Measurements from ENCODE around the gene C2orf66. TPM values are rescaled to one million over a fixed set of nuclear protein-coding genes. Genes with fewer than 3 reads are reported as not detected.
A peak's percentile ranks its signal among the peaks of the same experiment; 100 is the strongest.

C2orf66 gene
- polyA plus RNA-seq, 6 donors from 2014 or later: not detected

- no peak overlapping the region for H3K27ac Mint-ChIP-seq
- ATAC-seq (ENCODE audit: low read depth in 2 of 2): no peak
- H3K9me3 Mint-ChIP-seq: peaks cover 0 to 4% (median 0%) of the 10 kb centered on the region in 7 donors
- peaks cover 37 to 47% (median 37%) of the 10 kb centered on the region in 3 donors for H3K27me3 Mint-ChIP-seq
- H3K4me3 Mint-ChIP-seq: no peak overlapping the region
- no peaks in the 10 kb centered on the region for H3K36me3 Mint-ChIP-seq
- no peaks in the 10 kb centered on the region for H3K4me1 Mint-ChIP-seq
- no peak for DNase-seq
Measured at GRCh38 chr2:196808083-196808665, 981 bp downstream of the C2orf66 start.

- H3K27me3 Mint-ChIP-seq: peaks cover 18 to 28% (median 24%) of the 10 kb centered on the region in 3 donors
- DNase-seq: no peak
- H3K9me3 Mint-ChIP-seq: peaks cover 0 to 2% (median 0%) of the 10 kb centered on the region in 7 donors
- H3K4me3 Mint-ChIP-seq: no peak overlapping the region
- ATAC-seq (ENCODE audit: low read depth in 2 of 2): no peak
- no peak overlapping the region for H3K27ac Mint-ChIP-seq
- peaks cover 6 to 11% (median 7%) of the 10 kb centered on the region in 3 donors for H3K4me1 Mint-ChIP-seq
- H3K36me3 Mint-ChIP-seq: no peaks in the 10 kb centered on the region
Measured at GRCh38 chr2:196804381-196804780, 4.8 kb downstream of the C2orf66 start.

GRCh38 chr2:196802401-196802800 is 6.8 kb downstream of the C2orf66 start:
- Mint-ChIP-seq H3K36me3 (peaks cover 0 to under 1% of the 10 kb centered on the region in 2 donors), H3K27ac (no peak overlapping the region), H3K27me3 (peaks cover 10 to 18% (median 15%) of the 10 kb centered on the region in 3 donors), H3K4me3 (peak overlapping the region in 1 of 8 donors; percentile 29), H3K4me1 (peaks cover 7 to 18% (median 11%) of the 10 kb centered on the region in 3 donors), H3K9me3 (peaks cover 0 to 2% (median 0%) of the 10 kb centered on the region in 7 donors)
- ATAC-seq (ENCODE audit: low read depth in 2 of 2) (no peak), DNase-seq (no peak)

- H3K4me1 Mint-ChIP-seq: peaks cover 9 to 24% (median 11%) of the 10 kb centered on the region in 3 donors
- H3K27me3 Mint-ChIP-seq: peaks cover 10 to 18% (median 11%) of the 10 kb centered on the region in 3 donors
- peak overlapping the region in 1 of 8 donors; percentile 29 for H3K4me3 Mint-ChIP-seq
- peaks cover 0 to 2% (median 0%) of the 10 kb centered on the region in 7 donors for H3K9me3 Mint-ChIP-seq
- ATAC-seq (ENCODE audit: low read depth in 2 of 2): no peak
- H3K27ac Mint-ChIP-seq: no peak overlapping the region
- peaks cover 3 to 7% of the 10 kb centered on the region in 2 donors for H3K36me3 Mint-ChIP-seq
- no peak for DNase-seq
Measured at GRCh38 chr2:196801674-196802261, 7.4 kb downstream of the C2orf66 start.

- Mint-ChIP-seq H3K9me3 (peaks cover 0 to 2% (median 0%) of the 10 kb centered on the region in 7 donors), H3K4me1 (peaks cover 11 to 32% (median 13%) of the 10 kb centered on the region in 3 donors), H3K4me3 (peak overlapping the region; percentile 90 to 100 (median 96)), H3K27me3 (peaks cover 3 to 10% (median 9%) of the 10 kb centered on the region in 3 donors), H3K36me3 (peaks cover 7 to 16% of the 10 kb centered on the region in 2 donors), H3K27ac (peak overlapping the region; percentile 91 to 98 (median 94))
- ATAC-seq (ENCODE audit: low read depth in 2 of 2) (peak; percentile 14 to 18), DNase-seq (no peak)
Measured at GRCh38 chr2:196798980-196799379, 10.2 kb downstream of the C2orf66 start.

- Mint-ChIP-seq H3K36me3 (peaks cover 21 to 32% of the 10 kb centered on the region in 2 donors), H3K27ac (no peak overlapping the region), H3K9me3 (no peaks in the 10 kb centered on the region), H3K4me3 (no peak overlapping the region), H3K27me3 (no peaks in the 10 kb centered on the region), H3K4me1 (peaks cover 0 to 14% (median 6%) of the 10 kb centered on the region in 3 donors)
- ATAC-seq (ENCODE audit: low read depth in 2 of 2) (no peak), DNase-seq (no peak)
Measured at GRCh38 chr2:196792865-196793264, 16.3 kb downstream of the C2orf66 start.

- H3K27ac Mint-ChIP-seq: peak overlapping the region in 3 of 6 donors; percentile 0 to 12 (median 3)
- no peaks in the 10 kb centered on the region for H3K9me3 Mint-ChIP-seq
- ATAC-seq (ENCODE audit: low read depth in 2 of 2) (no peak), DNase-seq (no peak)
- H3K27me3 Mint-ChIP-seq: no peaks in the 10 kb centered on the region
- no peak overlapping the region for H3K4me3 Mint-ChIP-seq
- peaks cover 0 to 5% (median 0%) of the 10 kb centered on the region in 3 donors for H3K4me1 Mint-ChIP-seq
- peaks cover 18 to 30% of the 10 kb centered on the region in 2 donors for H3K36me3 Mint-ChIP-seq
Measured at GRCh38 chr2:196783431-196784094, 25.6 kb downstream of the C2orf66 start.

- Mint-ChIP-seq H3K27ac (no peak overlapping the region), H3K27me3 (no peaks in the 10 kb centered on the region), H3K36me3 (peaks cover 0 to 45% of the 10 kb centered on the region in 2 donors), H3K9me3 (no peaks in the 10 kb centered on the region), H3K4me3 (no peak overlapping the region), H3K4me1 (no peaks in the 10 kb centered on the region)
- DNase-seq (no peak), ATAC-seq (ENCODE audit: low read depth in 2 of 2) (no peak)
Measured at GRCh38 chr2:196767101-196767500, 42.1 kb downstream of the C2orf66 start.

GRCh38 chr2:196759378-196759706 is 49.8 kb downstream of the C2orf66 start:
- H3K9me3 Mint-ChIP-seq: peaks cover 14 to 36% (median 28%) of the 10 kb centered on the region in 7 donors
- H3K27me3 Mint-ChIP-seq: no peaks in the 10 kb centered on the region
- H3K4me3 Mint-ChIP-seq: no peak overlapping the region
- peak overlapping the region in 1 of 6 donors; percentile 29 for H3K27ac Mint-ChIP-seq
- no peak for ATAC-seq (ENCODE audit: low read depth in 2 of 2)
- DNase-seq: no peak
- H3K4me1 Mint-ChIP-seq: no peaks in the 10 kb centered on the region
- peaks cover 8 to 20% of the 10 kb centered on the region in 2 donors for H3K36me3 Mint-ChIP-seq

GRCh38 chr2:196758474-196759377 is 50.4 kb downstream of the C2orf66 start:
- no peaks in the 10 kb centered on the region for H3K4me1 Mint-ChIP-seq
- DNase-seq (no peak), ATAC-seq (ENCODE audit: low read depth in 2 of 2) (no peak)
- peaks cover 8 to 14% of the 10 kb centered on the region in 2 donors for H3K36me3 Mint-ChIP-seq
- H3K27me3 Mint-ChIP-seq: no peaks in the 10 kb centered on the region
- peaks cover 20 to 42% (median 32%) of the 10 kb centered on the region in 7 donors for H3K9me3 Mint-ChIP-seq
- no peak overlapping the region for H3K4me3 Mint-ChIP-seq
- H3K27ac Mint-ChIP-seq: peak overlapping the region in 1 of 6 donors; percentile 29
